IMR-90 (cell line): ENCODE measurements around the gene OR1A1.

ENCODE experiments used
- CEBPB ChIP-seq: IDR thresholded peaks from 2 replicates; pipeline ENCODE4 v1.6.1; 2012; ENCODE audit warnings: low read depth, low read length, improper control_type of control experiment
- CTCF ChIP-seq: conservative IDR thresholded peaks from 2 replicates; pipeline ENCODE4 v1.5.1; 2012; ENCODE audit warnings: mild to moderate bottlenecking, low read depth, low read length, improper control_type of control experiment
- FOS ChIP-seq: fragments of 150-350 bp; IDR thresholded peaks from 2 replicates; pipeline ENCODE4 v1.6.1; 2016; ENCODE audit warnings: low read depth, low read length
- MAFK ChIP-seq: IDR thresholded peaks from 2 replicates; pipeline ENCODE4 v1.6.1; 2012; ENCODE audit warnings: low read depth, low read length, improper control_type of control experiment
- MAZ ChIP-seq: IDR thresholded peaks from 2 replicates; pipeline ENCODE4 v1.6.1; 2012; ENCODE audit warnings: low read depth, mild to moderate bottlenecking, low read length, improper control_type of control experiment, moderate library complexity, borderline replicate concordance
- MXI1 ChIP-seq: IDR thresholded peaks from 2 replicates; pipeline ENCODE4 v1.6.1; 2012; ENCODE audit warnings: low read depth, mild to moderate bottlenecking, low read length, moderate library complexity, borderline replicate concordance
- POLR2A ChIP-seq: IDR thresholded peaks from 2 replicates; pipeline ENCODE4 v1.6.1; 2012; ENCODE audit warnings: mild to moderate bottlenecking, low read depth, low read length
- RAD21 ChIP-seq: IDR thresholded peaks from 2 replicates; pipeline ENCODE4 v1.6.1; 2012; ENCODE audit warnings: low read length, improper control_type of control experiment
- RCOR1 ChIP-seq: IDR thresholded peaks from 2 replicates; pipeline ENCODE4 v1.6.1; 2012; ENCODE audit warnings: mild to moderate bottlenecking, low read length, improper control_type of control experiment; ENCODE audit not compliant: insufficient replicate concordance
- SMC3 ChIP-seq: fragments of 150-350 bp; IDR thresholded peaks from 2 replicates; pipeline ENCODE4 v1.6.1; 2016; ENCODE audit warnings: low read depth, mild to moderate bottlenecking, antibody characterized with exemption, low read length, moderate library complexity
- TF ChIP-seq, protein P1 (sequence below): fragments of 150-350 bp; IDR thresholded peaks from 2 replicates; pipeline ENCODE4 v1.6.1; 2017; ENCODE audit warnings: mild to moderate bottlenecking, antibody characterized with exemption, low read length, low read depth

DNA sequence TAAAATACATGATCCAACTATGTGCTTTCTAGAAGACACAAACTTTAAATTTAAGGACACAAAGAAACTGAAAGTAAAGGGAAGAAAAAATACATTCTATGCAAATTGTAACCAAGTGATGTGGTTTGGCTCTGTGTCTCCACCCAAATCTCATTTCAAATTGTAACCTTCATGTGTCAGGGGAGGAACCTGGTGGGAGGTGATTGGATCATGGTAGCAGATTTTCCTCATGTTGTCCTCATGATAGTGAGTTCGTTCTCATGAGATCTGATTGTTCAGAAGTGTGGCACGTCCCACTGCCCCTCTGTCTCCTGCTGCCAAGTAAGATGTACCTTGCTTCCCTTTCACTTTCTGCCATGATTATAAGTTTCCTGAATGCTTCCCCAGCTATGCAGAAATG lies 15.0 kb downstream of the OR1A1 start:
- no peak for TF ChIP-seq CTCF
- TF ChIP-seq RCOR1, result no peak
- TF ChIP-seq RAD21, result no peak
- no peak for TF ChIP-seq MAZ
- TF ChIP-seq POLR2A, result no peak
- TF ChIP-seq, protein P1, sequence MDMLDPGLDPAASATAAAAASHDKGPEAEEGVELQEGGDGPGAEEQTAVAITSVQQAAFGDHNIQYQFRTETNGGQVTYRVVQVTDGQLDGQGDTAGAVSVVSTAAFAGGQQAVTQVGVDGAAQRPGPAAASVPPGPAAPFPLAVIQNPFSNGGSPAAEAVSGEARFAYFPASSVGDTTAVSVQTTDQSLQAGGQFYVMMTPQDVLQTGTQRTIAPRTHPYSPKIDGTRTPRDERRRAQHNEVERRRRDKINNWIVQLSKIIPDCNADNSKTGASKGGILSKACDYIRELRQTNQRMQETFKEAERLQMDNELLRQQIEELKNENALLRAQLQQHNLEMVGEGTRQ, result no peak
- TF ChIP-seq MAFK, result no peak
- no peak for TF ChIP-seq FOS
- TF ChIP-seq SMC3, result no peak
- no peak for TF ChIP-seq MXI1
- no peak for TF ChIP-seq CEBPB
